Central memory CD8-positive, alpha-beta T cell (primary cell): ENCODE results near the gene PWP2.
"Not testable (repeated sequence)": the region's sequence is repeated elsewhere in the genome, so short reads cannot be mapped to it uniquely, and the experiment has no call there.

Source experiments
- ATAC-seq: fragments of 150-1000 bp; cut with Tn5 transposase; replicated peaks from 2 replicates; pipeline ENCODE4 v1.10.0; 2022; ENCODE audit warnings: mild to moderate bottlenecking, moderate FRiP score, moderate number of reproducible peaks; ENCODE audit not compliant: poor library complexity, severe bottlenecking; ENCODE audit errors: extremely low read depth
- DNase-seq, 2 donors: peaks; one replicate each; pipeline ENCODE4 v3.0.0; 2021; ENCODE audit warnings: low spot score in 2 of 2
- H3K27ac Mint-ChIP-seq: one replicate; pipeline ENCODE4 v1.8.0; 2022; ENCODE audit warnings: low read depth, mild to moderate bottlenecking, moderate library complexity, mixed read lengths
- H3K27me3 Mint-ChIP-seq: one replicate; pipeline ENCODE4 v1.8.0; 2022; ENCODE audit warnings: mixed read lengths
- H3K36me3 Mint-ChIP-seq: one replicate; pipeline ENCODE4 v1.8.0; 2022; ENCODE audit warnings: mild to moderate bottlenecking, moderate library complexity, mixed read lengths; ENCODE audit not compliant: insufficient read depth
- H3K4me1 Mint-ChIP-seq: one replicate; pipeline ENCODE4 v1.8.0; 2022; ENCODE audit warnings: mixed read lengths
- H3K4me3 Mint-ChIP-seq: one replicate; pipeline ENCODE4 v1.8.0; 2022; ENCODE audit warnings: mild to moderate bottlenecking, moderate library complexity, mixed read lengths
- H3K9me3 Mint-ChIP-seq: one replicate; pipeline ENCODE4 v1.8.0; 2022; ENCODE audit warnings: mixed read lengths

Gene PWP2

GRCh38 chr21:44107026-44107501 is at the start of gene PWP2:
Gene PWP2, plus strand, starts transcription at chr21:44107399. Its CDS starts 18 bp downstream, at chr21:44107417.
- not testable (repeated sequence) for H3K36me3 Mint-ChIP-seq, H3K27me3 Mint-ChIP-seq, H3K27ac Mint-ChIP-seq, H3K4me1 Mint-ChIP-seq, H3K9me3 Mint-ChIP-seq
- ATAC-seq (peak; percentile 89), DNase-seq (peak in 1 of 2 donors; percentile 15)
- H3K4me3 Mint-ChIP-seq = peak within 1 kb of the TSS; percentile 45

DNA sequence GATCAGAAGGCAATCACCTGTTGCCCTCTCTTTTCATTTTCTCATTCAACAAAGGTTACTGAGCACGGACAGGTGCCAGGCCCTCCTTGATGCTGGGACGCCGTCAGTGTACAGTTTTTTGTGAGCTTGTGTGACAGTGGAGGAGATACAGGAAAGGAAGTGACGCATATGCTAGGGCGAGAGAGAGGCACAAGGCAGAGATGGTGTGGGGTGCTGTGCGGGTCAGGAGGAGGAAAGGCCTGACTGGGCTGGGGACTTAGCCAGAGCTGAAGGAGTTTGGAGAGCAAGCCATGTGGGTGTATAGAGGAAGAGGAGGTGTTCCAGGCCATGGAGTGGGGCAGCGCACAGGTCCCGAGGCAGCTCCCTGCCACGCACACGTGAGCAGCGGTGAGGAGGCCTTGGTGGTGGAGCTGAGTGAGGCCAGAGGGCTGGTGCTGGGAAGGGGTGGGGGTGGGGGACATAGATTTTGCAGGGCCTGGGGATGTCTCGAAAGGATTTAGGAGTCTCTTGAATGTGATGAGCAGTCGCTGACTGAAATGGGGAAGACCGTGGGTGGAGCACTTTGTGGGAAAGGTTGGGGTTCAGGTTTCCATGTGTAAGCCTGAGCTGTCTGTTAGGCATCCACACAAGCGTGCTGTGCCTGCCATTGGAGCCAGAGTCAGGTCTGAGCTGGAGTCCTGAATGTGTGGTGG is 49.1 kb upstream of the PWP2 start:
- H3K27me3 Mint-ChIP-seq = no peaks in the 10 kb centered on the region
- no peaks in the 10 kb centered on the region for H3K9me3 Mint-ChIP-seq
- peak overlapping the region; percentile 80 for H3K27ac Mint-ChIP-seq
- no peak for DNase-seq
- H3K4me3 Mint-ChIP-seq = peak overlapping the region; percentile 28
- peaks cover 35% of the 10 kb centered on the region for H3K4me1 Mint-ChIP-seq
- H3K36me3 Mint-ChIP-seq = peaks cover 55% of the 10 kb centered on the region
- peak; percentile 28 for ATAC-seq

- no peak for ATAC-seq
- no peak for DNase-seq
- H3K36me3 Mint-ChIP-seq = peaks cover 56% of the 10 kb centered on the region
These were observed 48.6 kb upstream of the PWP2 start for GRCh38 chr21:44058652-44058964.

DNA sequence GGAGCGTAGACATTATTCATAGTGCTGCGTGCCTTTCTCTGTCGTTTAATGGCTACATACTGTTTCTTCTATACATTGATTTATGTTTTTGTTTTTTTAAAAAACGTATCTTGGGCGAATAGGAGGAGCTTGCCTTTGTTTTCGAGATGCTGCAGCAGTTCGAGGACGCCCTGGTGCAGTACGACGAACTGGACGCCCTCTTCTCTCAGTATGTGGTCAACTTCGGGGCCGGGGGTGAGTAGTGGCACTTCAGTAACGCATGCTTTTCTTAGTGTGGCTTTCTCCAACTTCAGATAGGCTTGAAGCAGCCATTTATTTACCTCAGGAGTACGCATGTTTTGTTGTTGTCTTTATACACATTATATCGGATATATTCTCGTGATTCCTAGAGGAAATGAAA is 48.2 kb upstream of the PWP2 start:
- H3K27ac Mint-ChIP-seq = no peak overlapping the region
- no peak for DNase-seq
- H3K4me1 Mint-ChIP-seq = peaks cover 37% of the 10 kb centered on the region
- H3K36me3 Mint-ChIP-seq = peaks cover 59% of the 10 kb centered on the region
- no peaks in the 10 kb centered on the region for H3K27me3 Mint-ChIP-seq
- H3K9me3 Mint-ChIP-seq = no peaks in the 10 kb centered on the region
- H3K4me3 Mint-ChIP-seq = no peak overlapping the region
- no peak for ATAC-seq

More at GRCh38 chr21:44058652-44058964, 48.6 kb upstream of the PWP2 start:
- H3K4me3 Mint-ChIP-seq = peak overlapping the region; percentile 28
- H3K9me3 Mint-ChIP-seq = no peaks in the 10 kb centered on the region
- no peaks in the 10 kb centered on the region for H3K27me3 Mint-ChIP-seq
- peaks cover 34% of the 10 kb centered on the region for H3K4me1 Mint-ChIP-seq
- no peak overlapping the region for H3K27ac Mint-ChIP-seq

DNA sequence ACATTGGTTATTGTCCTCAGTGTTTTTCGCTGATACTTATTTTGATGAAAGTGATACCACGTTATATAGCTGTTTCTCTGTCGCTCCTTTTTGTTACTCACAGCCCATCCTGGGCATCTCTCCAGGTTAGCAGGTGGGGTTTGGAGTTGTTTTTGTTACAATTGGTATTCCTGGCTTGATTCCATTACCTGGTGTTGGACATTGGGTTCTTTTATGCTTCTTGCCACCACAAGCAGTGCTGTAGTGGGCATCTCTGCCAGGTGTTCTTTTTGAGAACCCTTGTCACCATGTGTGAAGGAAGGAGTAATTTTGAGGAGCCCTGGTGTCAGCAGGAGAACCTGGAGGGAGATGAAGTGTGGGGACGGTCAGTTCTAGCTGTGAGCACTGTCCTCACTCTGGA is 47.5 kb upstream of the PWP2 start:
- Mint-ChIP-seq H3K9me3 (no peaks in the 10 kb centered on the region), H3K36me3 (peaks cover 56% of the 10 kb centered on the region), H3K27ac (peak overlapping the region; percentile 22), H3K27me3 (no peaks in the 10 kb centered on the region), H3K4me1 (peaks cover 40% of the 10 kb centered on the region), H3K4me3 (no peak overlapping the region)
- DNase-seq (no peak), ATAC-seq (no peak)

DNA sequence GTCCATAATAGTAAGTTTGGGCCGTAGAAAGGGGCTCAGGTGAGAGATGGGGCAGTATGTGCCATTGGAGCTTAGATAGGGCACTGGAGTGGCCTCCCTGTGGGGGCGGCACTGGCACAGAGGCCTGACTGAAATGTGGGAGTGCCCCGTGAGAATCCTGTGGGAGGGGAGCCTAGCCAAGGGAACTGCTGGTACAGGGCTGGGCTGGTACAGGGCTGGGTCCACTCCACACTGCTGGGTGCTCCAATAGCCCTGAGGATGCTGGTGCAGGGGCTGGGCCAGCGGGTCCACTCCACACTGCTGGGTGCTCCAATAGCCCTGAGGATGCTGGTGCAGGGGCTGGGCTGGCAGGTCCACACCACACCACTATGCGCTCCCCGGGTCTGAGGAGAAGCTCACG is 44.8 kb upstream of the PWP2 start:
- H3K36me3 Mint-ChIP-seq = peaks cover 51% of the 10 kb centered on the region
- H3K27me3 Mint-ChIP-seq = no peaks in the 10 kb centered on the region

GRCh38 chr21:44063151-44063912 is 43.9 kb upstream of the PWP2 start:
- Mint-ChIP-seq H3K36me3 (peaks cover 52% of the 10 kb centered on the region), H3K4me1 (peaks cover 41% of the 10 kb centered on the region), H3K4me3 (no peak overlapping the region), H3K27me3 (no peaks in the 10 kb centered on the region), H3K27ac (peak overlapping the region; percentile 99), H3K9me3 (no peaks in the 10 kb centered on the region)
- no peak for DNase-seq
- no peak for ATAC-seq

More for the DNA sequence above, 44.8 kb upstream of the PWP2 start:
- H3K9me3 Mint-ChIP-seq = no peaks in the 10 kb centered on the region
- peak overlapping the region; percentile 99 for H3K27ac Mint-ChIP-seq
- DNase-seq (no peak), ATAC-seq (no peak)
- peaks cover 42% of the 10 kb centered on the region for H3K4me1 Mint-ChIP-seq
- no peak overlapping the region for H3K4me3 Mint-ChIP-seq

GRCh38 chr21:44064852-44065403 is 42.3 kb upstream of the PWP2 start:
- H3K4me3 Mint-ChIP-seq = peak overlapping the region; percentile 64
- peaks cover 51% of the 10 kb centered on the region for H3K4me1 Mint-ChIP-seq
- no peak for DNase-seq
- H3K9me3 Mint-ChIP-seq = no peaks in the 10 kb centered on the region
- H3K27ac Mint-ChIP-seq = peak overlapping the region; percentile 99
- H3K27me3 Mint-ChIP-seq = no peaks in the 10 kb centered on the region
- peak; percentile 8 for ATAC-seq
- H3K36me3 Mint-ChIP-seq = peaks cover 51% of the 10 kb centered on the region

DNA sequence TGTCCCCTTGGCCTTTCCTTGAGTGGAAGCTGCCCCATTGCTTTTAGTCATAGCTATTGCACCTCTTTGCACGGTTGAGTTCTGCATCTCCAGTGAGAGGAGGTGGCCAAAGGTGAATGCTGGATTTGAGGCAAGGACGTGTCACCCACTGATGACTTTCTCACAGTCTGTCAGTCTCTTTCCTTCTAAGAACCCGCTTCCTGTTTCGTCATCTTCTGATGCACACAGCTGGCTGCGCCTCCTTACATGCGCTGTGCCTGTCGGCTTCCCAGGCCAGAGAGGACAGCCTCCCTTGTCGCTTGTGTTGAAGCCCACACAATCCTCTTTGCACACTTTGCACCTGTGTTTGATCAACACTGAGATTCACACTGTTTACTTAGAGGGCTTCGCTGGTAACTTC is 41.8 kb upstream of the PWP2 start:
- Mint-ChIP-seq H3K36me3 (peaks cover 50% of the 10 kb centered on the region), H3K4me3 (peak overlapping the region; percentile 64), H3K4me1 (peaks cover 53% of the 10 kb centered on the region), H3K9me3 (no peaks in the 10 kb centered on the region), H3K27me3 (no peaks in the 10 kb centered on the region), H3K27ac (peak overlapping the region; percentile 99)
- DNase-seq (peak; percentile 60 to 88), ATAC-seq (peak; percentile 97)

GRCh38 chr21:44066116-44066515 is 41.1 kb upstream of the PWP2 start:
- H3K27me3 Mint-ChIP-seq = no peaks in the 10 kb centered on the region
- H3K36me3 Mint-ChIP-seq = peaks cover 52% of the 10 kb centered on the region
- peak overlapping the region; percentile 64 for H3K4me3 Mint-ChIP-seq
- H3K4me1 Mint-ChIP-seq = peaks cover 53% of the 10 kb centered on the region
- no peaks in the 10 kb centered on the region for H3K9me3 Mint-ChIP-seq
- ATAC-seq = no peak
- DNase-seq = no peak
- peak overlapping the region; percentile 99 for H3K27ac Mint-ChIP-seq

GRCh38 chr21:44067011-44067839 is 40.0 kb upstream of the PWP2 start:
- H3K36me3 Mint-ChIP-seq = peaks cover 59% of the 10 kb centered on the region
- H3K27me3 Mint-ChIP-seq = no peaks in the 10 kb centered on the region
- H3K27ac Mint-ChIP-seq = peak overlapping the region; percentile 99
- DNase-seq (no peak), ATAC-seq (no peak)
- H3K4me3 Mint-ChIP-seq = no peak overlapping the region
- H3K4me1 Mint-ChIP-seq = peaks cover 53% of the 10 kb centered on the region
- H3K9me3 Mint-ChIP-seq = no peaks in the 10 kb centered on the region

- H3K9me3 Mint-ChIP-seq = no peaks in the 10 kb centered on the region
- DNase-seq = no peak
- ATAC-seq = no peak
- no peaks in the 10 kb centered on the region for H3K27me3 Mint-ChIP-seq
- H3K27ac Mint-ChIP-seq = peak overlapping the region; percentile 86
- peaks cover 45% of the 10 kb centered on the region for H3K4me1 Mint-ChIP-seq
- H3K4me3 Mint-ChIP-seq = no peak overlapping the region
- H3K36me3 Mint-ChIP-seq = peaks cover 59% of the 10 kb centered on the region
These were observed 36.8 kb upstream of the PWP2 start for GRCh38 chr21:44070391-44070790.
